ENCODE data around the gene MRAP.
A peak's percentile ranks its signal among the peaks of the same experiment; 100 is the strongest.
"Not testable (repeated sequence)": the region's sequence is repeated elsewhere in the genome, so short reads cannot be mapped to it uniquely, and the experiment has no call there.

The MRAP gene

GRCh38 chr21:32298658-32299081 is at the start of gene MRAP:
TSS of gene MRAP (plus strand) at chr21:32298855. CDS start at chr21:32298972, 117 bp downstream.
- DNase-seq, result no peak

DNA sequence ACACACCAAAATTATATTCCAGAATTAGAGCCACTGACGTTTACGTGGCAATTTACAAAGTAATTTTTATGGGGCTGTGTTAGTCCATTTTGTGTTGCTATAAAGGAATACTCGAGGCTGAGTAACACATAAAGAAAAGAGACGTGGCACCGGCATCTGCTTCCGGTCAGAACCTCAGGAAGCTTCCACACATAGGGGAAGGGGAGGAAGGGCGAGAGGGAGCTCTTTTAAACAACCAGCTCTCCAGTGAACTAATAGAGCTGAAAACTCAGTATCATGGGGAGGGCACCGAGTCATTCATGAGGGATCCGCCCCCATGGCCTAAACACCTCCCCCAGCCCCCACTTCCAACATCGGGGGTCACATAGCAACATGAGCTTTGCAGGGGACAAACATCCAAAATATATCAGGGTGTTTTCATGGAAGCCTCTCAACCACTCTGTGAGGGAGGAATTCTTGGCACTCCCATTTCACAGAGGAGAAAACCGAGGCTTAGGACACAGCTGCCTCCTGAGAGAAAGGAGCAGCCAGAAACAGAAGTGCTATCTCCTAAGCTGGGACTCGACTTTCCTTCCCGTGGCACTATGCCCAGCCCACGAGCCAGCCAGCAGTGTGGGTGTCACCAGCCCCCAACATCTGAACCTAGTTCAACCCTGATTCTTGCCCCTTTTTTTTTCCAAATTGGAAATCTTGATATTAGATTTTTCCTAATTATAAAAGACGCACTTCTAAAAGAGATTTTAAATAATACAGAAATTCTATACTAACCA is 49.0 kb upstream of the MRAP start:
- DNase-seq, result no peak

GRCh38 chr21:32252136-32252535 is 46.5 kb upstream of the MRAP start:
- DNase-seq, result no peak

- DNase-seq, result no peak
These were observed 45.4 kb upstream of the MRAP start for GRCh38 chr21:32253215-32253641.

DNA sequence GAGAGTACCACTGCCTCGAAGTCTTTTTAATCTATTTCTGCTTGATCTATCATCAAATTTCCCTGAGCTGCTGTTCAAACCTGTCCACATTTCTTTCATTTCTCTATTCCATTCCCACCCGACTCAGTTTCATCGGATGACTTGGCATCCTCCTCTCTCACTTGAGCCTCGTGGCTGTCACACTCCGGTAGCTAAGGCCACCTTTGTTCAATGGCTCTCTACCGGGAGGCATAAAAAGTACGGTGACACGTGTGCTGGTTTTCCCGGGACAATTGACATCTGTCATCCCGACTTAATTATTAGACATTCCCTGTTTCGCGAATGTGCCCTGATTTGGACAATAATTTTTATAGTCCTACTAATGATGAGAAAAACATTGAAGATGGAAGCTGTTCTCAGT is 42.4 kb upstream of the MRAP start:
- DNase-seq, result no peak

DNA sequence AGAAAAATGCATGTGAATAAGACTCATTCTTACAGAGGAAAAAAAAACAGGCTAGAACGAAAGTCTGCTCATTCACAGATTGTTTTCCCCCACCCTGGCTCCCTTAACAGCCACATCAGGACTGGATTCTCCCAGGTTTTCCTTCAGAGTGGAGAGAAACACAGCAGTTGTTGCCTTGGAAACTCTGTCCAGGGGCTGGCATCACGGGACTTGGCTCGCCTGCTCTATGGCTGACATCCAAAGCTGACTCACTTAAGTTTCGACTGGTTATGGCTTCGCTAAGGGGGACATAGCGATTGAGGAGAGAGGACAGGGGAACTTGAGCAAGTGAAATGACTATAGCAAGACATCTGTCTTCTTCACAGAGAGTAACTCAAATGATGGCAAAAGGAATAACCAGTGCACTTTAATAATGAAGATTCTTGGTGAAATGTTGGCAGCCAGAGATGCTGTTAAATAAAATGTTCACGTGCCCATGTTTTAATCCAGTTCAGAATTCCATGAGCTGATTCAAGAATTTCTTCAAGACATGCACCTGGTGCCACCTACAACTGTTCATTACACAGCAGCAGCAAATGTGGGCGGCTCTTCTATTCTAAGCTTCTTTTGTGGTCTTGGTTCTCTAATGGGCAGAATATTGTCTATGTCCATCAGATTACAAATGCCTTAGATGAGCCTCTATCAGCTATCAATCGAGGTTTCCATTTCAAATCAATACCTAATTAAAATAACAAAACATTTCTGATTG is 41.6 kb upstream of the MRAP start:
- peak; percentile 60 to 85 for DNase-seq

DNA sequence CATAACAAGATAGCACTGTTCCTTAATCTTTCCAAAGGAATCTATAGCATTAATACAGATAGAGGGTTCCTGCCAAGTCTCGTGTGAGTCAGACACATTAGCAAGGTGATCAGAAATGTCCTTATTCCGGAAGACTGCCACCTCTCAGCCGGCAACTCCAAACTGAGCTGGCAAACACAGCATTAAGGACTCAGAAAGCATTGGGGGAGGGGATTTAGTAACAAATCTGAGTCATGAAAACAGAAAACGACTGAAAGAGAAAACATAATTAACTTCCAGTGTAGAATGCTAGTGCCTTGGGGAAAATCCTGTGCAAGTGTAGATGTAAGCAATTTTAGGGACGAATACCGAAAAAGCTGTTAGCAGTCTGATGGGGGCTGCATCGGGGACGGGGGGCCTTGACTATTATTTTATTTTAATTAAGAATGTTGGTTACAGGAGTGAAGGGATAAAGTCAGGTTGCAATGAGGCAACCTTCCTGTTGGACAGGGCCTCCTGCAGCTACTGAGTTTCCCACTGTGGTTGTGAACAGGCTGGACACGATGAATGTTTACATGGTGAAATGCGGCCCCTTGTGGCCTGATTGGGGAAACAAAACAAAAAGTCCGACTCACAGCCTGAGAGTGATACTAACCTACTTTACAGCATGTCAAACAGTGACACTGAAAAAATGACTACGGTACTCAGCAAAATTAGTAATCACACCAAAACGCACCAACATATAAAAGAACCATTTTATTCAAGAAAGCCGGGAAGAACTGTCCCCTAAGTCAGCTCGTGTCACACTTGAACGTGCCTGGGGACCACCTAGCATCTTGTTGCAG is 40.5 kb upstream of the MRAP start:
- DNase-seq, result peak; percentile 72 to 73

DNA sequence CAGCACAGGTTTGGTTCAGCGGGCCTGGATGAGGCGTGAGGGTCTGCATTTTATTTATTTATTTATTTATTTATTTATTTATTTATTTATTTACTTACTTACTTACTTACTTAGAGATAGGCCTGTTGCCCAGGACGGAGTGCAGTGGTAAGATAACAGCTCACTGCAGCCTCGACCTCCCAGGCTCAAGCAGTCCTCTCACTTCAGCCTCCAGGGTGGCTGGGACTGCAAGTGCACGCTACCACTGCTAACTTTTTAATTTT is 39.9 kb upstream of the MRAP start:
- not testable (repeated sequence) for DNase-seq

GRCh38 chr21:32260130-32260529 is 38.5 kb upstream of the MRAP start:
- DNase-seq, result no peak

- DNase-seq, result no peak
These were observed 36.7 kb upstream of the MRAP start for GRCh38 chr21:32261929-32262328.

GRCh38 chr21:32265321-32265720 is 33.3 kb upstream of the MRAP start:
- DNase-seq, result not testable (repeated sequence)

DNA sequence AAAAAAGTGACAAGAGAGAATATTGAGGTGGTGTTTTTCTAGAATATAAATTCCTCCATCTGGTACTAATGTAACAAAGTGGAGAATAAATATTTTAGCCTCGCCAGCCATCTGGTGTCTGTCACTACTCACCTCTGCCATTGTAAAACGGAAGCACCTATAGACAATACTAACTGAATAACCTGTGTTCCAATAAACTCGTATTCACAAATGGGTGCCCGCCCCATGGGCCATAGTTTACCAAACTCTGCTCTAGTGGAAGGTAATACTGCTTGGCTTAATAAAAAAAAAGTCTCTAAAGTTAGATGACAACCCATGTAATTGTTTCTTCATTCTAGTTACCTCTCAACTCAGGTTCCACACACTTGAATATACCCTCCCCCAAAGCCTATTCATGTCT is 27.9 kb upstream of the MRAP start:
- no peak for DNase-seq

DNA sequence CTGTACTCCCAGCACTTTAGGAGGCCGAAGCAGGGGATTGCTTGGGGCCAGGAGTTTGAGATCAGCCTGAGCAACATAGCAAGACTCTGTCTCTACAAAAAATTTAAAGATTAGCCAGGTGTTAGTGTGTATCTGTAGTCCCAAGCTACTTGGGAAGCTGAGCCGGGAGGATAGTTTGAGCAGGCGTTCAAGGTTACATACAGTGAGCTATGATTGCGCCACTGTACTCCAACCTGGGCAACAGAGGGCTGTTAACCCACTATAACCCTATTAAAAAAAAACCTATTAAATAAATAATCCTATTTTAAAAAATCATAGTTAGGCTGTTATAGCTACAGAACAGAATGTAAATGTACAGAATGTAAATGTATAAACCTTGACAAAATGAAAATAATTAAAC is 22.0 kb upstream of the MRAP start:
- DNase-seq, result no peak

- no peak for DNase-seq
These were observed 20.6 kb upstream of the MRAP start for GRCh38 chr21:32278103-32278502.

DNA sequence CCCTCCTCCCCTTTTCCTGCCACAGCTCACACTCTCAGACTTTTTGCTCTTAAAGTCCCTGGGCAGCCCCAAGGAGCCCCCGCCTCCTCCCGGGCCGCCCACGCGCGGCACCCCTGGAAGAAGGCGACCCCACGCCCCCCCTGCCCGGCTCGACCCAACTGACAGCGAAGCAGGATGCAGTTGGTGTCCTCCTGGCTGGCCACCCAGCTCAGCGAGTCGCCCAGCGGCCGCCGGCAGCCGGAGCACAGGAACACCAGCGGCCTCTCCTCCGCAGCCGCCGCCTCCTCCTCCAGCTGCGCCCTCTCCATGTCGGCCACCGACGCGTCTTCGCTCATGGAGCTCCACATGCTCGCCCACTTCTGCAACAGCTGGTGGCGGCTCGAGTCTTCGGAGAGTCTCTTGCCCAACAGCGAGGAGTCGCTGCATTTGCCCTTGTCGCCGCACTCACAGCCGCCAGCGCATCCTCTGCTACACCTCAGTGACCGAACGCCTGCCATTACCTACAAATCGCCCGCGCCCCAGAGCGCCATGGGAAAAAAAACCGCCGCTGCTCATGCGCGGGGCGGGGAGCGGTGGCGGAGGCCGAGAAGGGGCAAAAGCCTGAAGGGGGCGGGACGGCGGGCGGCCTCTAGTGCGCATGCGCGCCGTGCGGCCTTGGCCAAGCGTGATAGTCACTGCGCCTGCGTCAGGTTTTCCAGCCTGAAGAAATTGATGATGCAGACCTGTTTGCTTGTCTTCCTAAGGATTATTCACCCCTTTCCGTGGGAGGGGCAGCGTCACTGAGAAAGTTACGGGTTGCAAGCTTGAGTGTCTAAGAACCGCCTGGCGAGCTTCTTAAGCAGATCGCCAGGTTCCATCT is 19.9 kb upstream of the MRAP start, which contains the start of gene MIS18A:
TSS of gene MIS18A (minus strand) at position 532 of the 859 bp plus-strand sequence. CDS start at position 497, 35 bp downstream.
- DNase-seq, result peak; percentile 85 to 91

DNA sequence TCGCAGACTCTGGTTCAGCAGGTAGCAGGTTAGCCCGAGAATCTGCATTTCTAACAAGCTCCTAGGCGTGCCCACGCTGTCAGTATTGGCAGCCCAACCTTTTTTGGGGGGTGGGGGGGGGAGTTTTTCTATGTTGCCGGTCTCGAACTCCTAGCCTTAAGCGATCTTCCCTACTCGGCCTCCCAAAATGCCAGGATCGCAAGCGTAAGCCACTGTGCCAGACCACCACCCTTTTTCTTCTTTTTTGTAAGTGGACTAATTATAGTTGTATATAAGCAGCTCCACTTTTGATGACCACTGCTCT is 19.3 kb upstream of the MRAP start:
- no peak for DNase-seq

GRCh38 chr21:32281531-32281930 is 17.1 kb upstream of the MRAP start:
- DNase-seq, result no peak

DNA sequence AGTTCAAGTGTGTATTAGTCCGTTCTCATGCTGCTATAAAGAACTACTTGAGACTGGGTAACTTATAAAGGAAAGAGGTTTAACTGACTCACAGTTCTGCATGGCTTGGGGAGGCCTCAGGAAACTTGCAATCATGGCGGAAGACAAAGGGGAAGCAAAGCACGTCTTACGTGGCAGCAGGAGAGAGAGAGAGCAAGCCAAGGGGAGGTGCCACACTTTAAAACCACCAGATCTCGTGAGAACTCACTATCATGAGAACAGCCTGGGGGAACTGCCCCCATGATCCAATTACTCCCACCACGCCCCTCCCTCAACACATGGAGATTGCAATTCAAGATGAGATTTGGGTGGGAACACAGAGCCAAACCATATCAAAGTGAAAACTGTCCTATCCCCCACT is 15.7 kb upstream of the MRAP start:
- DNase-seq, result no peak

DNA sequence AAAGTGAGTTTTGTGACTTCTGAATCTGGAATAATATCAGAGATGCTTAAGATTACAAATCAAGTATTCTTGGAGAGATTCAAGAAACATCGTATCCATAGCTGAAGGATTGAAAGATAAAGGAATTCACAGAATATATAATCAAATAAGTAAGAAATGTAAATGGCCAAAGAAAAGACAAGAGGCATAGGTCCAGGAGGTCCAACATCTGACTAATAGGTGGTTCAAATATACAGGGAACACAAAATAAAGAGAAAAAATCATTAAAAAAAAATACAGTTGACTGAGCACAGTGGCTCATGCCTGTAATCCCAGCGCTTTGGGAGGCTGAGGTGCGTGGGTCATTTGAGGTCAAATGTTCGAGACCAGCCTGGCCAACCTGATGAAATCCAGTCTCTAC is 13.2 kb upstream of the MRAP start:
- no peak for DNase-seq

- no peak for DNase-seq
These were observed 1.2 kb upstream of the MRAP start for GRCh38 chr21:32297449-32297848.

- DNase-seq, result no peak
These were observed 501 bp upstream of the MRAP start for GRCh38 chr21:32298148-32298559.

- no peak for DNase-seq
These were observed 1.0 kb downstream of the MRAP start for GRCh38 chr21:32299695-32300094.

Data from NCI-H2081 (cell line).